ENCODE measurements around the gene TC2N. TPM values are rescaled to one million over a fixed set of nuclear protein-coding genes. Genes with fewer than 3 reads are reported as not detected.

TC2N gene
- total and polyA plus RNA-seq, 2 experiments from 2014 or later = 10.0 to 35.0 TPM

GRCh38 chr14:91810699-91811098, 56.6 kb downstream of the TC2N start:
- DNase-seq (ENCODE audit: low spot score) = no peak
- Histone ChIP-seq H3K4me2 (no peak overlapping the region), H4K20me1 (replicated peaks; ENCODE audit: insufficient read depth) (no peaks in the 10 kb centered on the region), H3K36me3 (ENCODE audit: insufficient read depth) (peaks cover 31% of the 10 kb centered on the region), H3F3A (replicated peaks; ENCODE audit: low read depth) (no peaks in the 10 kb centered on the region), H3K79me2 (replicated peaks; ENCODE audit: insufficient read depth) (peaks cover 7% of the 10 kb centered on the region; the same call in 1 of the 2 replicates), H3K4me1 (ENCODE audit: insufficient read depth) (no peaks in the 10 kb centered on the region), H2AFZ (no peak overlapping the region), H3K9me2 (ENCODE audit: insufficient read depth) (no peaks in the 10 kb centered on the region), H3K27ac (ENCODE audit: low read depth) (no peak overlapping the region), H3K4me3 (no peak overlapping the region), H3K27me3 (ENCODE audit: insufficient read depth) (no peaks in the 10 kb centered on the region)
- H3K27me3 Mint-ChIP-seq (ENCODE audit: insufficient read depth, low read depth, poor library complexity) = peaks cover 2% of the 10 kb centered on the region
- no peak overlapping the region for H3K4me3 Mint-ChIP-seq
- TF ChIP-seq NANOG (IDR thresholded peaks at IDR 0.05; ENCODE audit: borderline replicate concordance) = no peak
- TF ChIP-seq ZNF462 (CRISPR knock-in tag; IDR thresholded peaks at IDR 0.05) = no peak
- no peak for TF ChIP-seq ZNF114 (CRISPR knock-in tag; IDR thresholded peaks at IDR 0.05)
- no peak for TF ChIP-seq JUNB (IDR thresholded peaks at IDR 0.05; ENCODE audit: unreplicated experiment)
- no peak for TF ChIP-seq STAT1 (IDR thresholded peaks at IDR 0.05; ENCODE audit: unreplicated experiment)
- no peak for TF ChIP-seq POLR2AphosphoS5 (IDR thresholded peaks at IDR 0.05; ENCODE audit: low read depth)
- TF ChIP-seq ZNF331 (CRISPR knock-in tag; IDR thresholded peaks at IDR 0.05; ENCODE audit: low read depth) = no peak
- no peak for TF ChIP-seq EZH2 (IDR thresholded peaks at IDR 0.05; ENCODE audit: low read depth, unreplicated experiment)
- TF ChIP-seq REST (IDR thresholded peaks at IDR 0.05; ENCODE audit: unreplicated experiment) = no peak
- peaks cover 60% of the 10 kb centered on the region for H3K36me3 Mint-ChIP-seq (ENCODE audit: low read depth)
- no peak overlapping the region for H3K27ac Mint-ChIP-seq
- ATAC-seq = no peak
- peaks cover 42% of the 10 kb centered on the region for H3K9me3 Mint-ChIP-seq
- peaks cover 6% of the 10 kb centered on the region; the same call in 2 of the 3 replicates for H3K4me1 Mint-ChIP-seq

Data from GM23338 (cell line).